ENCODE measurements around the gene GRWD1. TPM values are rescaled to one million over a fixed set of nuclear protein-coding genes. Genes with fewer than 3 reads are reported as not detected.
A peak's percentile ranks its signal among the peaks of the same experiment; 100 is the strongest.

The GRWD1 gene
- total and polyA plus RNA-seq, 2 of the 13 experiments (the other 11 are each of a cell fraction or from before 2014, with no cell fraction given), result 10.8 to 46.6 TPM

GRCh38 chr19:48489608-48490216 is 43.9 kb downstream of the GRWD1 start (continued):
- peak; percentile 57; the same call in 1 of the 2 replicates for TF ChIP-seq FOXC1 (CRISPR knock-in tag; IDR thresholded peaks at IDR 0.05; ENCODE audit: borderline replicate concordance)
- TF ChIP-seq SALL1 (CRISPR knock-in tag; IDR thresholded peaks at IDR 0.05), result peak; percentile 57; the same call in 1 of the 2 replicates
- TF ChIP-seq ZBTB49 (CRISPR knock-in tag; IDR thresholded peaks at IDR 0.05; ENCODE audit: borderline replicate concordance), result no peak
- TF ChIP-seq ZNF687 (CRISPR knock-in tag; IDR thresholded peaks at IDR 0.05), result peak; percentile 30; the same call in 1 of the 2 replicates
- no peak for TF ChIP-seq HOXD1 (CRISPR knock-in tag; IDR thresholded peaks at IDR 0.05)
- peak; percentile 93 for TF ChIP-seq CTCF (CRISPR knock-in tag; IDR thresholded peaks at IDR 0.05)
- TF ChIP-seq ZSCAN20 (CRISPR knock-in tag; IDR thresholded peaks at IDR 0.05; ENCODE audit: borderline replicate concordance), result no peak
- peak; percentile 95 for TF ChIP-seq ZNF263 (CRISPR knock-in tag; IDR thresholded peaks at IDR 0.05)
- TF ChIP-seq ZGPAT (CRISPR knock-in tag; IDR thresholded peaks at IDR 0.05), result no peak
- peak; percentile 38; the same call in 1 of the 2 replicates for TF ChIP-seq EEA1 (CRISPR knock-in tag; IDR thresholded peaks at IDR 0.05; ENCODE audit: borderline replicate concordance)
- TF ChIP-seq ZMYM3 (CRISPR knock-in tag; IDR thresholded peaks at IDR 0.05), result peak; percentile 72
- 0 out of 2 replicates have a peak, but pooled peaks have one; percentile 27 for TF ChIP-seq HNRNPL (IDR thresholded peaks at IDR 0.05; ENCODE audit: low read depth, low read length)
- TF ChIP-seq TFDP1 (CRISPR knock-in tag; IDR thresholded peaks at IDR 0.05; ENCODE audit: borderline replicate concordance), result no peak
- 0 out of 2 replicates have a peak, but pooled peaks have one; percentile 49 for TF ChIP-seq CBX5 (CRISPR knock-in tag; IDR thresholded peaks at IDR 0.05; ENCODE audit: borderline replicate concordance)
- peak; percentile 32; the same call in 1 of the 2 replicates for TF ChIP-seq ZNF430 (CRISPR knock-in tag; IDR thresholded peaks at IDR 0.05)
- TF ChIP-seq ZNF556 (CRISPR knock-in tag; IDR thresholded peaks at IDR 0.05; ENCODE audit: borderline replicate concordance), result peak; percentile 41; the same call in 1 of the 2 replicates
- TF ChIP-seq ZMYM4 (CRISPR knock-in tag; IDR thresholded peaks at IDR 0.05), result no peak
- no peak for TF ChIP-seq ISX (CRISPR knock-in tag; conservative IDR thresholded peaks at IDR 0.05)

All from HepG2 (cell line).